HG02870 (cell line): ENCODE measurements around the gene SLC17A3.

Source experiments
- ATAC-seq: cut with Tn5 transposase; IDR thresholded peaks from one replicate; pipeline ENCODE4 v1.9.1; 2021; ENCODE audit warnings: mild to moderate bottlenecking, moderate library complexity; ENCODE audit not compliant: unreplicated experiment

SLC17A3 gene, protein sequence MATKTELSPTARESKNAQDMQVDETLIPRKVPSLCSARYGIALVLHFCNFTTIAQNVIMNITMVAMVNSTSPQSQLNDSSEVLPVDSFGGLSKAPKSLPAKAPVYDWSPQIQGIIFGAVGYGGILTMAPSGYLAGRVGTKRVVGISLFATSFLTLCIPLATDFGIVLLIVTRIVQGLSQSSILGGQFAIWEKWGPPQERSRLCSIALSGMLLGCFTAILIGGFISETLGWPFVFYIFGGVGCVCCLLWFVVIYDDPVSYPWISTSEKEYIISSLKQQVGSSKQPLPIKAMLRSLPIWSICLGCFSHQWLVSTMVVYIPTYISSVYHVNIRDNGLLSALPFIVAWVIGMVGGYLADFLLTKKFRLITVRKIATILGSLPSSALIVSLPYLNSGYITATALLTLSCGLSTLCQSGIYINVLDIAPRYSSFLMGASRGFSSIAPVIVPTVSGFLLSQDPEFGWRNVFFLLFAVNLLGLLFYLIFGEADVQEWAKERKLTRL

DNA sequence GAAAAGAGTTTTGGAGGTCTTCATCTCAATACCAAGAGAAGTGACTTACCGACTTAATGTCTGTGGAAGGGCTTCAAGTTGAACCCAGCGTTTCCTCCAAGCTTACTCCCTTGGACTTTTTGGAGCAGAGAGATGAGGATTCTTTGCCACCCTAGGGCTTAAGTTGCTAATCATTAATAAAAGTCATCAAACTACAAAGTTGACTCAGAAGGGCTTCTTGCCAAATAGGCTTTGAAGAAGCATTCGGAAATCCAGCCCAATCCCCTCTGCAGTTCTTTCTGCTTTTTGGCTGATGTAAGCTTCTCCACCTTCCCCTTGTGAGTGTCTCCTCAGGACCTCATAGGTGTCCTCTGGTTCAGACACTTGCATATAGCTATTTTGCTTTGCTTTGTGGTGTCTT is at the start of gene SLC17A3:
TSS of gene SLC17A3 (minus strand) at position 126 of the 400 bp plus-strand sequence. CDS start 5,856 bp downstream, outside the sequence.
- no peak for ATAC-seq

- ATAC-seq, result no peak
Observed at GRCh38 chr6:25922301-25922700, 48.3 kb upstream of the SLC17A3 start.

DNA sequence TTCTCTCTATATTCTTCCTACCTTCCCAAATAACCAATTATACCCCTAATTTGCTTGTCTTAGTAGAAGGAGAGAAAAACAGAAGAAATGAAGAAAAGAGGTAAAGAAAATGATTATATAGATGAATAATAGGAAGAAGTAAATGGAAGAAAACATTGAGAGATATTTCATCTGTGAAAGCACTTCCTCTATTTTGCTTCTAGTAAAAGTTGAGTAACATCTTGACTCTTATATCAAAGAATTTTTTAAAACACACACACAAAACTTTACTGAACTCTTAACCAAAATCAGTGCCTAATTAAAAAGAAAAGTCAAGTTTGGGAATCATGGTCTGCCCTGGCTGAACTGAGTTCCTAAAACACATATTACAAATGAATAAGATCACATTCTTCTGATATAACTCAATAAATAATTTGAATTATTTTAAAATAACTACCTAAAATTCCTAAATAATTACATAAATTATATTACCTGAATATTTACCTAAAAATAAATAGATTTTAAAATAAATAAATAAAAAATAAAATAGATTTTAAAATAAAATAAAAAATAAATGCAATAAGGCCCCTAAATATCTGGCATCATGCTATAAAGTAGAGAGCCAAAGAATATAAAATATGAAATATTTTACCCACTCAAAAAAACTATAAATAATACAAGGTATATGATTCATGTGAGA is 47.6 kb upstream of the SLC17A3 start:
- ATAC-seq, result no peak

- no peak for ATAC-seq
Observed at GRCh38 chr6:25919657-25920056, 45.6 kb upstream of the SLC17A3 start.

DNA sequence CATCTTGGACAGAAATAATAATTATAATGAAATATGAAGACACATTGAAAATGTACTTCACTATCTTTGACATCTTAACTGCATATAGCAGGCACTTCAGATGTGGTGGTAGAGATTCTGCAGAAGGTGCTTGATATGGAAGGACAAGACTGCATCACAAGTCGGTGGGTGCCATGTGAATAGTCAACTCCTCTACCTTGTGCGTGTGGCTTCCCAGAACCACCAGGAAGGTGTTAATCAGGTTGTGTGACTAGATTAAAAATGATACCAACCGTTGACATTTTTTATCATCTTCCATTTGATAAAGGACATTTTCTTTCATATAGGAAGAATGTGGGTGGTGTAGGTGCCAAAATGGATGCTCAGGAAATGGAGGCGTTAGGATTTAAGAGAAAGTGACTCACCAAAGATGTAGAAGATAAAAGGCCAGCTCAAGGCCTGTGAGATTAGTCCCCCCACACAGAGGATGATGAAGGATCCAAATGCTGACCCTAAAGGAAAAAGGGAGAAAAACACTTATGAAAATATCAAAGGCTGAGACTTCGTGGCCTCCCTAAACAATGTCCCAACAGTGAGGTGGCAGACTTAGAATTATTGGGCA is 44.1 kb upstream of the SLC17A3 start:
- no peak for ATAC-seq

- no peak for ATAC-seq
Observed at GRCh38 chr6:25916789-25917490, 42.9 kb upstream of the SLC17A3 start.

GRCh38 chr6:25916330-25916729 is 42.3 kb upstream of the SLC17A3 start:
- ATAC-seq, result no peak

- ATAC-seq, result no peak
Observed at GRCh38 chr6:25913741-25914140, 39.7 kb upstream of the SLC17A3 start.

GRCh38 chr6:25911351-25911750 is 37.3 kb upstream of the SLC17A3 start:
- no peak for ATAC-seq

- ATAC-seq, result no peak
Observed at GRCh38 chr6:25907475-25908014, 33.5 kb upstream of the SLC17A3 start.

DNA sequence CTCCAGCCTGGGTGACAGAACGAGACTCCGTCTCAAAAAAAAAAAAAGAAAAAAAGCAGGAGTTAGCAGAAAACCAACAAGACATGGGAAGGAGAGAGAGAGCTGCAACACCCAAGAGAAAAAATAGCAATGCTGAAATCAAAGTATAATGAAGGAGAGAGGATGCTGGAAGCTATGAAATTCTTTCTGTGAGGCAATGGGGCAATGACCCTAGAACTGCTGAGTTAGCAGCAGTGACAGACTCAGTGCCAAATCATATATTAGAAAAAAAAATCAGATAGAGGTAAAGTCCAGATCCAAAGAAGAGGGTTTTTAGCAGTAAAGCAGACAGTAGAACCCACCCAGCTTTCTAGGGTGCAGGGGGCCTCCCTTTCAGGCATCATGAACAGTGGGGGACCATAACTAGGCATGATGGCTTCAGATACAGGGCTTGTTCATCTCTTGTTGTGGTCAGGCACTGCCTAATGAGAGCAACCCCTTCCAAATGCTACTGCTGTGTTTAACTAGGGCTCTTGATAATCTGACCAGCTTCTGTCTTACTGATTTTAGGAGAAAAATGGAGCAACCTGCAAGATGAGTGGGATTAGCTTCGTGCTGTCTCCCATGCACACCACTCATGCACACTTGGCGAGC is 29.5 kb upstream of the SLC17A3 start:
- no peak for ATAC-seq

- ATAC-seq, result no peak
Observed at GRCh38 chr6:25902071-25902470, 28.0 kb upstream of the SLC17A3 start.

DNA sequence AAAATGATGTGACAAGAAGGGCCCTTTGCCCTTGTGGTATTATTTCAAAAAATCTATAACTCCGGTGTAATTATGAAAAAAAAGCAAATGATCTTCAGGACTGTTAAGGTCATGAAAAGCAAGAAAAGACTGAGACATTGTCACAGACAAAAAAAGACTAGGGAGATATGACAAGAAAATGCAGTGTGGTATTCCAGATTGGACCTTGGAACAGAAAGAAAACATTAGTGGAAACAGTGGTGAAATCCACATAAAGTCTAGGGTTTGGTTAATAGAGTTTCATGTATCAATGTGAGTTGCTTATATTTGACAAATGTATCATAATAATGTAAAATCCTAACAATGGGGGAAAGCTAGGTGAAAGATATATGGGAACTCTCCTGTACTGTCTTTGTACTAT is 26.8 kb upstream of the SLC17A3 start:
- no peak for ATAC-seq

GRCh38 chr6:25899580-25900408 is 25.8 kb upstream of the SLC17A3 start:
- ATAC-seq, result no peak

DNA sequence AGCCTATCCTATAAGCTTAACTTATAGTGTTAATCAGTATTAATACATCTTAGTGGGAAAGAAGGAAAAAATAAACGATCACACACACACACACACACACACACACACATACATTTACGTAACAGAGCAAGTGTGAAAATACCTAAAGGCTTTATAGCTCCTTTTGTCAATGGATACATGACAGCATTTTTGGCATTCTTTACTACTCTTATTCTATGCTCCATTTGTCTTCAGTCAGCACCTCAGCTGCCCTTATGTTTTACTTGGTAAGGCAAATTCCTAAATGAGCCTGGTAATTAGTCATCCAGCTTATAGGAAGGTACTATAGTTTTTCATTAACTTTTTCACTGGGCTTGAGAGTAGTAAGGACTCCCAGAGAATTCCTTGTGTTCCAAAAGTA is 25.1 kb upstream of the SLC17A3 start:
- ATAC-seq, result no peak

DNA sequence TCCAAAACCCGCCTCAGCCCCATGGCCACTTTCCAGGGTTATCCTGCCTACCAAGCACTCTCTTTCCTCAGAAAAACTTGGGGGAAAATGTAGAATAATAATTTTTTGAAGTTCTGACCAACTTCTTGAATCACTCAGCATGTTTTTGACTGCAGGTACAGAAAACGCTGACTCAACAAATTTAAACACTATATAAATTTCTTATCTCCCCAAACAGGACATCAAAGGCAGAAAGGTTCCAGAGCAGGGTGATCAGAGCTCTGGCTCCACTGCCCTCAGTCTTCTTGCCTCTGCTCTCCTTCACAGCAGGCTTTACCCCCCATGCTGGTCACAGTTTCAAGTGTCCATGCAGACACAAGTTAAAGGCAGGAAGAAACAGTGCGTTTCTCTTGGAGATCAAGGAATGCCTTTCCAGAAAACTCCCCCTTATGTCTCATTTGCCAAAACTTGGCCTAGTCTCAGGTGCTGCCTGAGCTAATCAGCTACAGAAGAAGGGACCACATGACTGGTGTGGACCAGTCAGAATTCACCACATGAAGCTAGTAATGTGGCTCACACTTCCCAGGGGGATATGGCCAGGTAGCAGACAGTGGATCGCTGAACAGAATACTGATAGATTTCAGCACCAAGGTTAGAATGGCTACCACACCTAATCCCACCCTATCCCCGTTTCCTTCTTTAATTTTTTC is 24.4 kb upstream of the SLC17A3 start:
- ATAC-seq, result no peak

DNA sequence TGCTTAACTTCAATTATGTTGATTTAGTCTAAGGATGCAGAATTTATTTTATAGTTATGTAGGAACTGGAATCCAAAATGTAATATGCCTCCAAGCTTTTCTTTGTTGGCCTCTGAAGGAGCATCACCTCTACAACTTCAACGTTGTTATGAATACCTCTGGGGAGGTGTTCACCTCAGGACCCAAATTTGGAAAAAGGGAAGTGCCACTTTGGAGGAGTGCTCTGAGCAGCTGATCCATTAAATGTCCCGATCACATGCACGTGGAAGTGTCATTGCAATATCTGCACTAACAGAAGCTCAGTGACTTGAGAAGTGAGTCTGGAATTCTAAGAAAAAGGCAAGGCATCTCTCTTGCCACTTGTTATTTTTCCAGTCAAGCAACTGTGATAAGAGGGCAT is 22.2 kb upstream of the SLC17A3 start:
- no peak for ATAC-seq

DNA sequence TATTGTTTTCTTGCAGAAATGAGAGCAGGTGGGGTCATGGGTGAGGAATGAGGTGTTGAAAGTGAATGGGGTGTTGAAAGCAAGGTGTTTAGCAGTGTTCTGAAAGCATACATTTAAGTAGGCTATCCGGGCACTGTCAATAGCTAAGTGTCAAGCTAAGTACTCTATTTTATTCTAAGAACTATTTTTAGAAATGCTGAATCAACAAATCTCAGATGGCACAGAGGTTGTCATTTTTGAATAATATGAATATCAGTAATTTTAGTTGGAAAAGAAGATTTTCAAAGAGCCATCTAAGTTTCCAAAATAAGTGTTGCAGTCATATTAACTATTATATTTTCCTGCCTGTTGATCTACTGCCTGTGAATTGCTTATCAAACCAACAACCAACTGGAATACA is 21.7 kb upstream of the SLC17A3 start:
- no peak for ATAC-seq

- ATAC-seq, result no peak
Observed at GRCh38 chr6:25893778-25894177, 19.7 kb upstream of the SLC17A3 start.
